Activated CD8-positive, alpha-beta T cell treated with anti-CD3 and anti-CD28 coated beads, Interleukin-2, amount 10 ng/mL, durations not matched to agents 7 days and 5 days (primary cell): Measurements from ENCODE around the gene PAK5. TPM values are rescaled to one million over a fixed set of nuclear protein-coding genes. Genes with fewer than 3 reads are reported as not detected.

Experiments
- ATAC-seq: fragments of 150-1000 bp; cut with Tn5 transposase; one replicate; pipeline ENCODE4 v1.10.0; 2021; ENCODE audit warnings: moderate library complexity
- CTCF ChIA-PET: fragments of 350-600 bp; sonication (Branson Sonifier 250); formaldehyde crosslinking; loops from one replicate; lab custom pipeline; 2021; ENCODE audit warnings: antibody characterized with exemption; lab: Charles Lee
- POLR2A ChIA-PET: fragments of 350-600 bp; sonication (Branson Sonifier 250); formaldehyde crosslinking; loops from one replicate; lab custom pipeline; 2021; ENCODE audit warnings: antibody characterized with exemption; lab: Charles Lee
- DNase-seq: peaks from one replicate; pipeline ENCODE4 v3.0.0-alpha.2; 2020
- H3K27ac Mint-ChIP-seq: one replicate; pipeline ENCODE4 v1.8.0; 2021; ENCODE audit warnings: mild to moderate bottlenecking, mixed read lengths
- H3K27me3 Mint-ChIP-seq: one replicate; pipeline ENCODE4 v1.8.0; 2021; ENCODE audit warnings: low read depth, mixed read lengths
- H3K36me3 Mint-ChIP-seq: one replicate; pipeline ENCODE4 v1.8.0; 2021; ENCODE audit warnings: low read depth, mixed read lengths
- H3K4me1 Mint-ChIP-seq: one replicate; pipeline ENCODE4 v1.8.0; 2021; ENCODE audit warnings: low read depth, mixed read lengths
- H3K4me3 Mint-ChIP-seq: one replicate; pipeline ENCODE4 v1.8.0; 2021; ENCODE audit warnings: mild to moderate bottlenecking, mixed read lengths
- H3K9me3 Mint-ChIP-seq: one replicate; pipeline ENCODE4 v1.8.0; 2022; ENCODE audit warnings: mixed read lengths; ENCODE audit not compliant: insufficient read depth
- total RNA-seq, 2 experiments: library from RNA; stranded (reverse); gene quantifications; one replicate each; pipeline ENCODE4 v1.2.3, GENCODE V29; 2021

The PAK5 gene
- total RNA-seq, 2 experiments from 2014 or later = not detected

DNA sequence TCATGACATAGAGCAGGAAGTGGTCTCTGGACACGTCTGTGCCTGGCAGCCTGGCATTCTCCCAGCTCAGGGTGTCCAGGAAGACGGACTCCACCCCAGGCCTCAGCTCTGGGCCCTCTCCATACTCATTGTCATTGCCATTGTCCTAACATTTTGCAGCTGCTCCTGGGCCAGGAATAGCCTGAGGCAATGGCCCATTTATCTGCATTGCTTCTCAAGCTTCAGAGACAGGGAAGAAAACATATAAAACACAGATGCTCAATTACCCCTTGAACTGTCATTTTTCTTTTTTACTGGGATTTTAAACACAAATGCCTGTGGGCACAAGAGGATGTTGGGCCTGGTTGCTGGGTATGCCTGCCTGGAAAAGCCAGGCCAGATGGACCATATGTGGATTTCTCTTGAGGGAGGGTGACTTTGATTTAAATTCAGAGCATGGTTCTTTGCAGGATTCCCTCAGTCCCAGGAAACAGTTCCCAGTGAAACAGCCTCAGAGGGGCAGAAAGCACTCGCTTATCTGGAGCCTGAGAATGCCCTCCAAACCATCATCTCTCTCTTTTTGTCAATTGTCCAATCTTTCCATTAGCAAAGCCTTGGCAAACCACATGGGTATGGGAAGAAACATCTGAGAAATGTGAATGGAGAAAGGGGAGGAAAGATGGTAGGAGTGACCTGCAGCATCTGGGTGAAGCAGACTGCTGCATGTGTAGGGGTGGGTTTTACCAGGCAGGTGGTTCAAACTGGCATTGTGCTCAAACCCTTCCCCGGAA, 306.6 kb downstream of the PAK5 start:
- H3K4me3 Mint-ChIP-seq = no peak overlapping the region
- CTCF ChIA-PET = no interaction called here

DNA sequence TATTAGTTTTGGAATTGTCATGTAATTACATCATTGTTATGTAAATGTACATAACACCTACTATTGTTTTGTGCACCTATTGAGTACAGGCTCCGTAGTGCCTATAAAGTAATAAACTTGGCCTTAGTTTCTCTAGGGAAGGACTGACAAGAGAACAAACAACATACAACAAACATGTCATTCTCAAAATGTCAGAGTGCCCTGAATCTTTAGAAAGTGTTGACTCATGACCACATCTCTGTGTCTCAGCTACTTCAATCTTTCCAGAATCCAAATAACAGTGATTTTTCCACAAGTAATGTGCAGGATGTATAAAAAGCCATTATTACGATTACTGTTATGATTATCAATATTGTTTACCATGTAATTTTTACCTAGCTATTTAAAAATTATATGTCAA, 307.3 kb downstream of the PAK5 start:
- no peaks in the 10 kb centered on the region for H3K4me1 Mint-ChIP-seq
- no peaks in the 10 kb centered on the region for H3K27me3 Mint-ChIP-seq
- ATAC-seq (no peak), DNase-seq (no peak)
- POLR2A ChIA-PET = no interaction called here
- H3K27ac Mint-ChIP-seq = no peak overlapping the region
- no peaks in the 10 kb centered on the region for H3K36me3 Mint-ChIP-seq
- CTCF ChIA-PET = no interaction called here
- no peak overlapping the region for H3K4me3 Mint-ChIP-seq
- H3K9me3 Mint-ChIP-seq = no peaks in the 10 kb centered on the region

More for the DNA sequence above, 306.6 kb downstream of the PAK5 start:
- no peak for DNase-seq
- Mint-ChIP-seq H3K9me3 (no peaks in the 10 kb centered on the region), H3K36me3 (no peaks in the 10 kb centered on the region), H3K27me3 (no peaks in the 10 kb centered on the region), H3K4me1 (no peaks in the 10 kb centered on the region), H3K27ac (no peak overlapping the region)
- POLR2A ChIA-PET = no interaction called here
- no peak for ATAC-seq

DNA sequence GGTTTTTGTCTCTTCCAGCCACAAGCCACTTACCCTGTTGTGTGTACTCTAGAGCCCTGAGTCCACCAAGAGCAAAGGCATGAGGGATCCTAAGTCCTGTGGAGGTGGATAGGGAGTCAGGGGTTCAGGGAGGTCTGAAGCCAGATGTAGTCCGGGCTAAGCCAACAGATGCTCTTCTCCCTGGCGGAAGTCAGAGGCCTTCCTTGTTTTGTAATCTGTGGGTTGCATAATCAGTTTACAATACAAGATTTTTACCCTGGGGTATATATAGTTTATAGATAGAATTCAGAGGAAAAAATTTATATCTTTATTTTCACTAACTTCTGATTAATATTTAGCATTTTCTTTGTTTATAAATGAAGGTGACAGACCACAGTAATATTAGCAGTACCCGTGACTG, 315.2 kb downstream of the PAK5 start:
- no peak for DNase-seq
- H3K27ac Mint-ChIP-seq = no peak overlapping the region
- no peaks in the 10 kb centered on the region for H3K4me1 Mint-ChIP-seq
- H3K9me3 Mint-ChIP-seq = no peaks in the 10 kb centered on the region
- ChIA-PET POLR2A (no interaction called here), CTCF (no interaction called here)
- H3K27me3 Mint-ChIP-seq = peaks cover 5% of the 10 kb centered on the region
- H3K4me3 Mint-ChIP-seq = no peak overlapping the region
- ATAC-seq = no peak
- H3K36me3 Mint-ChIP-seq = no peaks in the 10 kb centered on the region

DNA sequence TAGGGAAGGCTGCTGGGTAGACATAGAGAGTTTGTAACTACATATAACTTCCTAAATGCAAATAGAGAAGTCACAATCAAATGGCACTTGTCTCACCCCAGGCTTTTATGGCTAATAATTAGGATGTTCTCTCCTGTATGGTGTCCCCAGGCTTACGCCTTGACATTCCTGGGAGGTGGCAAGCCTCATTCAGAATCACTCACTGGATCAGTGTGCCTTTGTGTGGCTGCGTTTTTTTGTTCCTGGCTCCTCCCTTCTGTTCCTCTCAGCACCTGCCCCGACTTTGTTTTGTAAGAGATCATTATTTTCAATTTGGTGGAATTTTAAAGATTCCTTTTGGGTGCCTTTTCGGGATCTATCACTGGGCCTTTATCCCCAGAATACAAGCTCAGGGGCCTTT, 318.8 kb downstream of the PAK5 start:
- Mint-ChIP-seq H3K9me3 (no peaks in the 10 kb centered on the region), H3K4me3 (no peak overlapping the region), H3K27ac (no peak overlapping the region), H3K36me3 (no peaks in the 10 kb centered on the region), H3K27me3 (peaks cover 40% of the 10 kb centered on the region), H3K4me1 (no peaks in the 10 kb centered on the region)
- POLR2A ChIA-PET = no interaction called here
- DNase-seq = no peak
- CTCF ChIA-PET = interaction anchor here (1.3 kb wide), 1 partner anchor 49 kb away, joined by 3 read pairs; no protein-coding TSS in a partner anchor
- ATAC-seq = no peak

DNA sequence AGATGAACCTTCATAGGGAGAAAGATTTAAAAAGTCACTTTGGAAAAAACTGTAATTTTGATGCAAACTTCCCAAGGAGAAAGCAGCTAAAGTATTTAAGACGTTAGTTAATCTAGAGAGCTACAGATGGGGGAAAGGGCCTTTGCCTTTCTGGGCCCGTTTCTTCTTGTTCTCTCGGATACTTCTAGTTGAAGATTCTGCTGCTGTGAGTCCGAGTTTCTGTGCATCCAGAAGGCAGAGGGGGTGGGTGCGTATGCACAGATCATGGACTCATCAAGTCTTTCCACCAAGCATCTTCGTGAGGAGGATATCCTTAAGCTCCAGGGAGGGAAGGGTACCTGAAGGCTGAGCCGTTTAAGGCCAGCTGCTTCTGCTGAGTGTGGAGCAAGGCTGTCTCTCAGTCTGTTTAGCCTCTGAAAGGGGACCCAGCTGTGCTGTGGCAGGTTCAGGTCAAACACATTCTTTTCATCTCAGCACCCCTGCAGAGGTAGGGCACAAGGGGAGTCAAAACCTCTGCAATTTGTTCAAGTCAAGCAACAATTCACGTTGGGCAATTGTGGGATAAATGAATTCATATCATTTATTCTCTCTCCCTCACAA, 320.2 kb downstream of the PAK5 start:
- ATAC-seq (no peak), DNase-seq (no peak)
- Mint-ChIP-seq H3K27me3 (peaks cover 52% of the 10 kb centered on the region), H3K9me3 (no peaks in the 10 kb centered on the region), H3K4me1 (no peaks in the 10 kb centered on the region), H3K4me3 (no peak overlapping the region), H3K36me3 (no peaks in the 10 kb centered on the region), H3K27ac (no peak overlapping the region)
- ChIA-PET CTCF (no interaction called here), POLR2A (no interaction called here)

DNA sequence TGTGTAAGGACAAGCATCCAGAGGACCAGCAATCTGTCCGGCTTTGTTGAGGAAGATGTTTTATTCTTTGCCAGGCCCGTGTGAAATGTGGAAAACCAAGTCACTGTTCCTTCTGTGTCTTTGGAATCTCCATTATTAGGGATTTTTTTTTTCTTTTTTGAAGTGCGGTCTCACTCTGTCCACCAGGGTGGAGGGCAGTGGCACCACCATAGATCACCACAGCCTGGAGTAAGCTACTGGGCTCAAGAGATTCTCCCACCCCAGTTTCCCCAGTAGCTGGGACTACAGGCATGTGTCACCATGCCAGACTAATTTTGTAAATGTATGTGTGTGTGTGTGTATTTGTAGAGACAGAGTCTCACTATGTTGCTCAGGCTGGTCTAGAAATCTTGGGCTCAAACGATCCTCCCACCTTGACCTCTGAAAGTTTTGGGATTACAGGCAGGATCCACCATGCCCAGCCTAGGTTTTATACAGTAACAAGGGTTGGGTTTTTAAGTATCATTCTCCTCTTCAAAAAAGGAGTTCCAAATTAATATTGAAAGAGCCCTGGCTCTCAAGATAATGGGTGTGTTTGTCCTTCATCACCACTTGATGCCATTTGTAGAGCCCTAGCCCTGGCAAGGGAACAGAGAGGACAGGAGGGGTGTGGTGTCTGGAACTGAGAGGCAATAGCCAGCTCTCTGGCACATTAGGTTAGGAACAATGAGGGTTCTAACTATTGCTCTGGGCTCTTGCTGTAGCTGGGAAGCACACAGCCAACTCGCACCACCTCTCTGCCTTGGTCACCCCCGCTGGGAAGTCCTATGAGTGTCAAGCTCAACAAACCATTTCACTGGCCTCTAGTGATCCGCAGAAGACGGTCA, 321.3 kb downstream of the PAK5 start:
- no peaks in the 10 kb centered on the region for H3K4me1 Mint-ChIP-seq
- ChIA-PET POLR2A (no interaction called here), CTCF (no interaction called here)
- H3K36me3 Mint-ChIP-seq = no peaks in the 10 kb centered on the region
- H3K27me3 Mint-ChIP-seq = peaks cover 54% of the 10 kb centered on the region
- ATAC-seq (no peak), DNase-seq (no peak)
- H3K27ac Mint-ChIP-seq = no peak overlapping the region
- H3K4me3 Mint-ChIP-seq = no peak overlapping the region
- H3K9me3 Mint-ChIP-seq = no peaks in the 10 kb centered on the region

DNA sequence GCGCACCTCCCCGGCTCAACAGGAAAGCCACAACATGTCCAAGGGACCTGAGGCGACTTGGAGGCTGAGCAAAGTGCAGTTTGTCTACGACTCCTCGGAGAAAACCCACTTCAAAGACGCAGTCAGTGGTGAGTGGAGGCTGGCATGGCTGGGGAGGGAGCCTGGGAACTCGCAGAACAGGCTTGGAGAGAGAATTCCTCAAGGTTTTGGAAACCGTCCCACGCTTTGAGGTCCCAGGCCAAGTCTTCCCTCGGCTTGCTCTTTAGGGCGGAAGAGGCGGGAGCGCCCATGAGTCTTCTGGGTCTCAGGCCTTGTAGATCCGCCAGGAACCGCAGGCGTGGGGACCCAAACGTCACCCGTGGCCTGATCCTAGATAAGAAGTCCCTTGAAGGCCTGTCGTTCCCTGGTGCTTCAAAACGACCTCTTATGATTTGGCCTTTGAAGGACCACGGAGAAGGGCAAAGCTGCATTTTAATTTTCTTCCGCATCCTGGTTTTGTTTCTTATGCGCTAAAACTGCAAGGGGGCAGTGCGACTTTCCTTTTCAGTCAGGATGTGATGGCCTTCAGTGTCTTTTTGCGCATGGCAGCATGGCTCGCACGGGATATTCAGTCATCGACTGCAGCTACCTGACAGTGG, 322.5 kb downstream of the PAK5 start:
- ChIA-PET POLR2A (no interaction called here), CTCF (no interaction called here)
- H3K27me3 Mint-ChIP-seq = peaks cover 63% of the 10 kb centered on the region
- no peaks in the 10 kb centered on the region for H3K9me3 Mint-ChIP-seq
- no peaks in the 10 kb centered on the region for H3K36me3 Mint-ChIP-seq
- H3K4me3 Mint-ChIP-seq = no peak overlapping the region
- no peak overlapping the region for H3K27ac Mint-ChIP-seq
- ATAC-seq (no peak), DNase-seq (no peak)
- H3K4me1 Mint-ChIP-seq = no peaks in the 10 kb centered on the region

DNA sequence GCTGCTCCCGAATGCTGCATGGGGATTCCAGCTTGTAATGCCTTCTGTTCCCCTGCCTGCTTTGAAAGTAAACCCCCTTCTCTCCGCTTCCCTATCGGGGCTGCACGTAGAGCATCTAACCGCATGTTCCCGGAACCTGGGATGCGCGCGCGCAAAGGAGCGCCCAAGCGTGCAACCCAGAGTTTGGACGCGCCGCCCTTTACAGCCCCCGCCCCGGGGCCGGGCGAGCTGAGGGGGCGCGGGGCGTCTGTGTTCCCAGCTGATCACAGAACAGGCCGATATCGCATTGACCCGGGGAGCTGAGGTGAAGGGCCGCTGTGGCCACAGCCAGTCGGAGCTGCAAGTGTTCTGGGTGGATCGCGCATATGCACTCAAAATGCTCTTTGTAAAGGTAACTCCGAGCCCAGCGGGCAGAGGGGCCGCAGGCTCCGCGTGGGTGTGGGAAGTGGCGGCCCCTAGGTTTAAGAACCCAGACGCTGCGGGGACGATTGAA, 323.1 kb downstream of the PAK5 start:
- ChIA-PET POLR2A (no interaction called here), CTCF (no interaction called here)
- Mint-ChIP-seq H3K36me3 (no peaks in the 10 kb centered on the region), H3K27ac (no peak overlapping the region), H3K27me3 (peaks cover 66% of the 10 kb centered on the region), H3K4me1 (no peaks in the 10 kb centered on the region), H3K9me3 (no peaks in the 10 kb centered on the region), H3K4me3 (no peak overlapping the region)
- ATAC-seq (no peak), DNase-seq (no peak)

DNA sequence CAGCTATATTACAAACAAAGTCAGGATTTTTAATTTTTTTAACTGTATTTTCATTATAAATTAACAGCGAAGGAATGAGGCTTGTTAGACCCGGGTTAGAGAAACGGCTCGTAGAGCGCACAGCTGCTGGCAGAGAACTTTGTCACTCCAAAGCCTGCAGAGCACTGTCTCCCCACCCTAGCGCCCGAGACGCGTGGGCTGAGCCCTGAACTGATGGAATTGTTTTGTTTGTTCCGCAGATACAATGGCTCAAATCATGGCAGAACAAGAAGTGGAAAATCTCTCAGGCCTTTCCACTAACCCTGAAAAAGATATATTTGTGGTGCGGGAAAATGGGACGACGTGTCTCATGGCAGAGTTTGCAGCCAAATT, 323.7 kb downstream of the PAK5 start:
- ATAC-seq (no peak), DNase-seq (no peak)
- Mint-ChIP-seq H3K4me3 (no peak overlapping the region), H3K27me3 (peaks cover 67% of the 10 kb centered on the region), H3K4me1 (no peaks in the 10 kb centered on the region), H3K9me3 (no peaks in the 10 kb centered on the region), H3K27ac (no peak overlapping the region), H3K36me3 (no peaks in the 10 kb centered on the region)
- CTCF ChIA-PET = no interaction called here
- POLR2A ChIA-PET = no interaction called here

DNA sequence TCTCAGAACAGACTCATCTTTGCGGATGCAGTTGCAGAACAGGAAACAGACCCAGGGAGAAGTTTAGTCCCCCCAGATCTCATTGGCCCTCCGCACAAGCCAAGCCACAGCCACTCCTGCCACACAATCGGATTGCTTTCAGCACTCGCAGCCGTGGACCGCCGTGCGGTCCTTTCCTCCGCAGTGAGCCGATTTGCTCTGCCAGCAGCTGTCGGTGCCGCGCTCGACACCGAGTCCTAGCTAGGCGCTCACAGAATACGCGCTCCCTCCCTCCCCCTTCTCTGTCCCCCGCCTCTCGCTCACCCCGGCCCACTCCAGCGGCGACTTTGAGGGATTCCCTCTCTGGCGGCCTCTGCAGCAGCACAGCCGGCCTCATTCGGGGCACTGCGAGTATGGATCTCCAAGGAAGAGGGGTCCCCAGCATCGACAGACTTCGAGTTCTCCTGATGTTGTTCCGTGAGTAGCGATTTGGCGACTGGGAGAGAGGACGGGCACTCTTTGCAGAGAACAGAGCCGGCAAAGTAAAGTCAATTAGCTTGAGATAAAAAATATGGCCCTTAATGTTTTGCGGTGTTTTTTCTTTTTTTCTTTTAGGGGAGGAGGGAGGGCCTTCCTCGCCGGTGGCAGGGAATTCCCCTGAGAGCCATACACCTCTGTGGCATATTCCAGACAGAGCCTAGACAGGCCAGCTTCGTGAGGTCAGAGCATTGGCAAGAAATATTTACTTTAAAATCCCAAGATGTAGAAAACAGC, 324.2 kb downstream of the PAK5 start, which contains the start of gene LAMP5:
Gene LAMP5, plus strand, starts transcription at position 130 of the 753 bp plus-strand sequence. Its CDS starts 263 bp downstream, at position 393.
- ATAC-seq = no peak
- CTCF ChIA-PET = no interaction called here

DNA sequence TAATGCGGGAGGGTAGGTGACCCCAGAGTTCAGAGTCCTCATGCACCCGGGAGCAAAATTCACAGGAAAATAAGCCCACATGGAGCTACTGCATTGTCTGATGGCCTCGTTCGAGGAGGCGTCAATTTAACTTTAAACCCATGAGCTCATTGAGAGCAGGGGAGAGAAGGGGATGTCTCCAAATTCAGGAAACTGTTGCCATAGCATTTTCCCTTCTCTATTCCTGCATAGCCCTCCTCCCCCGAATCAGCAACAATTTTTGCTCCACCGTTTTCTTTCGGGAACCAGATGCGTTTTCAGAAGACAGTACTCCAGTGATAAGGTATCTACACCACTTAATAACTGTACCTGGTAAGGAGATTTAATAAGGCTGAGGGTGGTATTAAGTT, 324.8 kb downstream of the PAK5 start:
- no peaks in the 10 kb centered on the region for H3K9me3 Mint-ChIP-seq
- peaks cover 74% of the 10 kb centered on the region for H3K27me3 Mint-ChIP-seq
- H3K27ac Mint-ChIP-seq = no peak overlapping the region
- ChIA-PET CTCF (no interaction called here), POLR2A (no interaction called here)
- H3K4me3 Mint-ChIP-seq = no peak overlapping the region
- ATAC-seq (no peak), DNase-seq (no peak)
- H3K36me3 Mint-ChIP-seq = no peaks in the 10 kb centered on the region
- H3K4me1 Mint-ChIP-seq = no peaks in the 10 kb centered on the region

More for the DNA sequence above, 324.2 kb downstream of the PAK5 start, which contains the start of gene LAMP5:
- DNase-seq = no peak
- POLR2A ChIA-PET = no interaction called here
- H3K27me3 Mint-ChIP-seq = peaks cover 69% of the 10 kb centered on the region
- H3K4me1 Mint-ChIP-seq = no peaks in the 10 kb centered on the region
- H3K9me3 Mint-ChIP-seq = no peaks in the 10 kb centered on the region
- H3K27ac Mint-ChIP-seq = no peak within 1 kb of the TSS
- no peaks in the 10 kb centered on the region for H3K36me3 Mint-ChIP-seq
- H3K4me3 Mint-ChIP-seq = no peak within 1 kb of the TSS
